NCI-H187 treated with DMSO at 0.1 percent for 48 hours (cell line): ENCODE measurements around the gene KLHDC8A.
"Not testable (repeated sequence)": the region's sequence is repeated elsewhere in the genome, so short reads cannot be mapped to it uniquely, and the experiment has no call there.

Experiments used
- DNase-seq: peaks from one replicate; lab custom pipeline; 2025; lab: John Stamatoyannopoulos, UW

Gene KLHDC8A

GRCh38 chr1:205318231-205318991 is 38.3 kb downstream of the KLHDC8A start:
- DNase-seq: peak; percentile 97

GRCh38 chr1:205317311-205317917 is 39.3 kb downstream of the KLHDC8A start:
- peak; percentile 95 for DNase-seq

GRCh38 chr1:205316161-205316566 is 40.6 kb downstream of the KLHDC8A start:
- DNase-seq: no peak

DNA sequence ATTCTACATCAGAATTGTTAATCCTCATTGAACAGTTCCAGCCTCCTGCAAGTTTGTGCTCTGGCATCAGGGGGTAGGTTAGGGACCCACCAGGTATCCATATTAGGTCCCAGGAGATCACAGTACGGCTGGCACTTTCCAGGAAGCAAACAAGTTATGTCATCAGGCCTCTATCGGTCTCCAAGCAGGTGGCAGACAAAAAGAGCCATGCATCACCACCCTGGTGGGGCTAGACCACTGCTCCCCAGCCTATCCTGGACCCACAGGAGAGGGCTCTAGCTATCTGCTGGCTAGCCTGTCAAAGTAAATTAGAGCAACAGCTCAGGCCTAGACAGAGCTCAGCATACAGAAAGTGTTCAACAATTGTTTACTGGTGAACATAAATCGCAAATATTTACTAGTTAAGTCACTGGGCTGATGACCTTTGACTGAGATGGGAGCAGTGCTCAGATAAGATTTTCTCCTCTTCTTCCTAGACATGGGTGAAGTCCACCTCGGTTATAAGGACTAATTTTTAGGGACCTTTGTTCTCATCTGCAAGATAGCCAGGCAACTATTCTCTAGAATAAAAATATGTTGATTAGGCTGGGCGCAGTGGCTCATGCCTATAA is 41.6 kb downstream of the KLHDC8A start:
- no peak for DNase-seq

- no peak for DNase-seq
Observed at GRCh38 chr1:205313563-205314308, 43.0 kb downstream of the KLHDC8A start.

- DNase-seq: no peak
Observed at GRCh38 chr1:205312866-205313562, 43.7 kb downstream of the KLHDC8A start.

GRCh38 chr1:205310976-205311704 is 45.6 kb downstream of the KLHDC8A start:
- DNase-seq: no peak

- no peak for DNase-seq
Observed at GRCh38 chr1:205309741-205310140, 47.0 kb downstream of the KLHDC8A start.

DNA sequence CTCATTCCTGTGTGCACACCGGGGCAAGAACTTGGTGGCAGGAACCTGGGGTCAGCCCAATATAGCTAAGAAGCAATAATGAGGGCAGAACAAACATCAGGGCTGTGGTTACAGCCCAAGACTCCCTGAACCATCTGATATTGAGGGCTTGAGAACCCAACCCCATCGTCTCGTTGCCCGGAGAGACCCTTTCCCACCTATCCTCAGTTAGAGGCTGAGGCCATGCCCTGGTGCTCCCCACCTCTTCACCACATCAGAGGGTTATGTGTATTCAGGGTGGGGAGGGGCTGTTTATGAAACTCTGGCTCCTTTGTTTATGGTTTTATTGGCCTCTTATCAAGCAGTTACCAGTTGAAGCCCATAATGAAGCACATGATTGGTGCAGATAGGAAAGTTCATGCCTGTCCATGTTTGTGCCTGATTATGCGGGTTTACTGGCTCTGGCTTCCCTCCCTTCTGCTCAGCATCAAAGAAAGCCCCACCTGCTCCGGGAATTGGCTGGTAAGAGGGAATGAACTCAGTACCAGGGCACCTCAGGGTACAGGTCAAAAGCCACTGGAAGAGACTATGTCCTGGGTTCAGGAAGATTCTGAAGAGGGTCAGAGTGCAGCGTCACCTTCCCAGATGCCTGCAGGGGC is 49.7 kb downstream of the KLHDC8A start:
- DNase-seq: no peak

- no peak for DNase-seq
Observed at GRCh38 chr1:205304695-205305070, 52.0 kb downstream of the KLHDC8A start.

DNA sequence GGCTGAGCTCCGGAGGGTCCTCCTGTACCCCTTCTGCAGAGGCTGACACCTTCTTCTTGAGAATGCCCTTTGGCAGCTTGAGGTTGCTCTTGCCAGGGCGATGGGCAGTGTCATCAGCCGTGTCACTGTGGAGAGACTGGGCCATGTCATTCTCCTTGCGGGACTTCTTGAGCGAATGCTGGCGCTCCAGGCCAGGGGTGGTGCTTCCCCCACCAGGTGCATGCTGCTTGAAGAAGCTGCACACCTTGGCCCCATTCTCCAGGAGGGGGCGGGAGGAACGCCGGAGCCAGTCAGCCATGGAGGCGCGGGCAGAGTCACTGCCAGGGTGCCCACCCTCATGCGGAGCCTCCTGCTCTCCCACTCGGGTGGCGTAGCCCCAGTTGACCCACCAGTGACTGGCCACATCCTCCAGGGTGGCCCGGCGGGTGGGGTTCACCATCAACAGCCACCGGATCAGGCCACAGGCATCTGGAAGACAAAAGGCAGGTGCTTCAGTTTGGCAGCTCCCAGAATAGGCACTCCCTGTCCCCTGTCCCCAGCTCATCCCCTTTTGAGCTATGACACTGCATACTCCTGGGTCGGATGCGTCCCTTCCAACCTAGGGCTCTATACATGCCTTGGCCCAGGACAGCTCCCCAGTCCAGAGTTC is 52.6 kb downstream of the KLHDC8A start:
- no peak for DNase-seq

DNA sequence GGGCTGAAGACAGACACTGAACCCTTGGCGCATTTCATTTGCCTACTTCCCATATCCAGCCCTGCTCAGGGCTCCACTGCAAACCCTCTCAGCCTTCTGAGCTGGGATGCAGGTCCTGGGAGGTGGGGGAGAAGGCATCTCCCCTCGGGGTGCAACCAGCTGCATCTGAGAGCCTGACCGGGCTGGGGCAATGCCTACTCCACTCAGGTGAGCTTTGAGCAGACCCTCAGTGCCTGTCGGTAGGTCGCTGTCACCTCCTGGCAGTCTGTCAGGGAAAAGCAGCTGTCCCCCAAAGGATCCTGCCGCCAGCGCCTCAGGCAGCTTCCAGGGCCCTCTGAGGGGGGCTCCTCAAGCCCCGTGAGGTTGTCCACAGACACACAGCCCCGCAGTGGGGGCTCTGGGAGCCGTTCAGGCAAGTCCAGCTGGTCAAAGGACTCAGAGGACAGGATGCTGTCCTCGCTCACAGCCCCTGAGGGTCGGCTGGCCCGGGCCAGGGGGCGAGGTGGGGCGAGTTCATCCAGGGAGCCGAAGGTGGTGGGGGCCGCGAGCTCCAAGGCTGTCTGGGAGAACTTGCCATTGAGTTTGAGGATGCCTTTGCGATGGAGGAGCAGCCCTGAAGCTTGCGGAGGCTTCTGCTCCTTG is 53.4 kb downstream of the KLHDC8A start:
- no peak for DNase-seq

GRCh38 chr1:205301842-205302588 is 54.7 kb downstream of the KLHDC8A start:
- no peak for DNase-seq

DNA sequence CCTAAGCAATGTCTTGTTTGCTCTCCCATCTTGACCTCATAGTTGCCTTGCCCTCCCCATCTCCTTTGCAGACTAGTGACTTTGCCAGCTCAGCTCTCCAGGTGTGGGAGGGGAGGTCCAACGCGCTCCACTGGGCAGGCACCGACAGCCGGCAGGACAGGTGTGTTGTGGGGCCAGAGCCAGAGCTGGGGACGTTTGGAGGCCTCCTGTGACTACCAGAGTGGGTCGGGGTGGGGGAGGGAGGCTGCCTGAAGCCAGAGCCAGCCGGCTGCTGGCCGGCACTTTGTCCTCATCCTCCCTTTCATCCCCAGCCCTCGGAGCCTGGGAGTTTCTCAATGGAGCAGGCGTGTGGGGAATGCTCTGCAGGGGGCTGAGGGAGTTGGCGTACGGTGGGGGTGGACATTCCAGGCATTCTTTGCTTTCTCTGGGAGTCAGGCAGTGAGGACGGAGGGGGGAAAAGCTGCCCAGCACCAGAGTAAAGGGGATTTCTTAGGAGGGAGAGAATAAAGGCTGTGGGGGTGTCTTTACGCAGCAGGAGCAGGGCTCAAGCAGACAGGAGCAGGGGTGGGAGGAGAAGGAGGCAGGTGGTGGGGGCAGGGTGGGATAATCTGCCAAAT is 55.4 kb downstream of the KLHDC8A start:
- peak; percentile 44 for DNase-seq

DNA sequence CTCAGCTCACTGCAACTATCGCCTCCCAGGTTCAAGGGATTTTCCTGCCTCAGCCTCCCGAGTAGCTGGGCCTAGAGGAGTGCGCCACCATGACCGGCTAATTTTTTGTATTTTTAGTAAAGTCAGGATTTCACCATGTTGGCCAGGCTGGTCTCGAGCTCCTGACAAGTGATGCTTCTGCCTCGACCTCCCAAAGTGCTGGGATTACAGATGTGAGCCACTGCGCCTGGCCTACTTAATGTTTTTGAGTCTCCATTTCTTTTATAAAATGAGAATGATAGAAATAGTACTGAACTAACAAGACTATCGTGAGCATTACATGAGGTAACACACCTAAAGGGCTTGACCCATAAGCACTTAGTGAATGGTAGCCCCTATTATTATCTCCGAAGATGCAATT is 56.6 kb downstream of the KLHDC8A start:
- DNase-seq: no peak

DNA sequence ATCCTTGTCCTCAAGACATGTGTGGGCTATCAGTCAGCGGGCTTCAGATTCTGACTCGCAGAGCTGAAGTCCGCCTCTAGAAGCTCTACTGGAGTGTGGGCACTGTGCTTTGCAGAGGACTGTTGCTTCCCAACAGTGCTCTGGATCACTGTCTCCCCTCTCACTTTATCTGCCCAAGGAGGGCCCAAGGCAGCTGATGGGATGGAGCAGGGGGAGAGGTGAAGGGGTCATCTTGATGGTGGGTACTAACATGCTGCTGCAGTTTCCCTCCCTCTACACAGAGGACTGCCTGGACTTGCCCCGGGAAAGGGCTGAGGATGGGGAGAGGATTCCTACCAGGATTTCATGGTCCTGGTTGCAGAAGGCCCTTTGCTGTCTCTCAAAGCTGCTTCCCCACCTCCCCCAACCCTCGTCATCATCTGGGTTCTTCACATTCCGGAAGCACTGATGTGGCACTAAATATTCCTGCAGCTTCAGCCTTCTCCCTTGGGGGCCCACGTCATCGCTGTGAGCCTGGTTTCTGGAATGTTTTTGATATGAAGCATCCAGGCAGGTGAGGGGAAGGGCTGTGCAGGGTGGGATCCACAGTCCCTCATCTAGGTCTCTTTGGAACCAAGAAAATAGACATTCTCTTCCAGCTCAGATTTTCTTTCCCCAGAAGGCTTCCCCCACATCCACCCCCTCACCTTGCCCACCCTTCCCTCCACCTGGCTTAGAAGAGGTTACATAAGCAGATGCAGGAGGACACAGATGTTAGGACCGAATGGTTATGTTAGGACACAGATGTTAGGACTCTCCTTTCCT is 58.3 kb downstream of the KLHDC8A start:
- DNase-seq: no peak

DNA sequence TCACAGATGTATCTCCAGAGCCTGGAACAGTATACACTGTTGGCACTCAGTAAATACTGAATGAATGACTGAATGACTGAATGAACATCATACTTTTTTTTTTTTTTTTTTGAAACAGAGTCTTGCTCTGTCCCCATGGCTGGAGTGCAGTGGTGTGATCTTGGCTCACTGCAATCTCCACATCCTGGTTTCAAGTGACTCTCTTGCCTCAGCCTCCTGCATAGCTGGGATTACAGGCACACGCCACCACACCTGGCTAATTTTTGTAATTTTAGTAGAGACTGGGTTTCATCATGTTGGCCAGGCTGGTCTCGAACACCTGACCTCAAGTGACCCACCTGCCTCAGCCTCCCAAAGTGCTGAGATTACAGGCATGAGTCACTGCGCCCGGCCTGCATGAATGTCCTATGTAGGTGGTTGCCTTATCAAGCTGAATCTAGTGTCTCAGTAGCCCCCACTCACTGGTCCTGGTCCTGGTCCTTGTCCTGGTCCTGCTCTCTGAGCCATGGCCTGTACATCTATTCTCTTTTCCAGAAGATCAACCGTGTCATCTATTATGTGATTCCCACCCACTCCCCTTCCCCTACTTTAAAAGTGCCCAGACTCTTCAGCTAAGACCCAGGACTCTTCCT is 59.1 kb downstream of the KLHDC8A start:
- DNase-seq: not testable (repeated sequence)
